Amniotic stem cell (primary cell): Measurements from ENCODE around the gene TBC1D7.

Experiments
- DNase-seq: peaks from one replicate; lab custom pipeline; 2025; lab: John Stamatoyannopoulos, UW

TBC1D7 gene

DNA sequence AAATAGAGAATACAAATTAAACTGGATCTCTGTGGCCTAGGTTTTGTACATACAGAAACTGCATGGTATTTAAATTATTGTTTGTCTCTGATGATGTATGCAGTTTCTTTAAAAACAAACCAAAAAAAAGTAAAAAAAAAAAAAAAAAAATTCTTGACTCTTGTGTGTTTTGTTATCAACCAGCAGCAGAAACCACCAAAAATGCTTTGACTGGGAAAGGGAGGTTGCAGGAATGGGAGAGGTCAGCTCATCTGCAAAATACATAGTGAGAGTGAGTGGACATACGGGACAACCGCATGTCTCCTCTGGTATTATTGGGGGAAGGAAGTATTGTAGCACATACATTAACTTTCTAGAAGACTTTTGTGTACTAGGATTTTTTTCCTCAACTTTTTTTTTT, 38.0 kb downstream of the TBC1D7 start:
- DNase-seq = no peak

DNA sequence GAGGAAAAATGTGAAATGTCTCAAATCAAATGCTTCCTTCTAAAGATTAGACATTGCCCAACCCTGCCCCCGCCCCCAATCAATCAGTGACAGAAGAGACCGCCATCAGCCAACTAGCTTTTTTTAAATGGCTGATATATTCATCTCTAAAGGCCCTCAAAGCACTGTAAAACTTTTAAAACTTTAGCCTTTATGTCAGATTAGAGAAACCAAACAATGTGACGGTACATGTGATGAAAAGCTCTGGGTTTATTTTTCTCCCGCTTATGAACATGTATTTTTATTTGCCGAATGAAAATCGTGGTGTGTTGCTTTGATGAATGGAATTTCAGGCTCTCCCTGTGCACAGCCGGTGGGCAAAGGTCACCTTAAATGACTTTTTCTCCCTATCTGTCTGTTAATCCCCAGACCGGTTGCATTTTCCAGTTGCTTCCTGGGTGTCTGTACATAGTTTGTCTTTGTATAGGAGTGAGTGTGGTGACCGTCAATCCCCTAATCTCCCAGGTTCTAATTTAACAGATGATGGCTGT, 38.5 kb downstream of the TBC1D7 start:
- DNase-seq = no peak

DNA sequence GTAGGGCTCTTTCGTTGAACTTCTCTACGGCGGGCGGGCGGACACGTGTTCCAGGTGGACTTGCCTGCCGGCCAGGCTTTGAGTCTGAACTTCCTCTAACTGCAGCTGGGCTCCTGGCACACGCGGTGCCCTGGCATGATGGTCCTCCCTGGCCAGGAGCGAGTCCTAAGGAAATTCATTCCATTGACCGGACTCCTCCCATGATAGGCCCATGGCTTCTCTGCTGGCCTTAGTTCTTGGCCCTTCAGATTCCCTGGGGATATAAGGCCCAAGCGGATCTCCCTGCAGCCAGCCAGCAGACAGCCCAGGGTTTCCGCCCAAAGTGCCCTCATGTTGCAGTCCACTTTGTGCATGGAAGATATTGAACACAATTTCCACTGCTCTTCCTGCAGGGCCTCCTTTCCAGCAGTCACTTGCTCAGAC, 39.4 kb downstream of the TBC1D7 start:
- no peak for DNase-seq

DNA sequence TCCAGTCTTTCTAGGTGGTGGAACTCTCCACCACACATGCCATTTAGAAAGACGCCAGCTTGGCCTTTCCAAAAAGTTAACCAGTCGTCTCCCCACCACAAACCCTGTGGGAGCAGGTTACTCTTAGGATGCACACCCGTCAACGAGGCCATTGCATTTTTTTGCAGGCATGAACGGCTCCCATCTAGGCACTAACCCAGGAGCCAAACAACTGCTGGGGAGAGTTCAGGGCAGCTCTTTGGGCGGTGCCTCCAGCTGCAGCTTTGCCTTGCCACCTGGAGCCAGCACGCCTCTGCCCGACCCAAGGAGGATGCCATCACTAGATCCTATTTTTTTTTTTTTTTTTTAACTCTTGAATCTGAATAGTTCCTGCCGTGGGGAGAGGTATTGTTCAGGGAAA, 39.9 kb downstream of the TBC1D7 start:
- no peak for DNase-seq

DNA sequence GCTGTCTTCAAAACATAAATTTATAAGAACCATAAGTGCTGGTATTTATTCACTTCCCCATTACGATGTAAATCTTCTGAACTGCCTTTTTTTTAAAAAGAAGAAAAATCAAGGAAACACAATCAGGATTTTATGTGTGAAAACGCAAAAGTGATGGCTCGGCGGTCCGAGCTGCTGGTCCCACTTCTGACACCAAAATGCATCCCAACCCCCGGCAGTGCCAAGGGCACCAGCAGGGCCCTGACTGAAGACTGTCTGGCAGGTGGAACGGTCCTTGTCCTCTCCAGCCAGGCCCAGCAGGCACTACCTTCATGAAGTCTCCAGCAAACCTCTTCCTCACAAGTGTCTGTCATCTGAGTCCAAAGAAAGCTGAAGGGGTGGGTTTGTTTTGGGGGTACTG, 41.2 kb downstream of the TBC1D7 start:
- DNase-seq = no peak

DNA sequence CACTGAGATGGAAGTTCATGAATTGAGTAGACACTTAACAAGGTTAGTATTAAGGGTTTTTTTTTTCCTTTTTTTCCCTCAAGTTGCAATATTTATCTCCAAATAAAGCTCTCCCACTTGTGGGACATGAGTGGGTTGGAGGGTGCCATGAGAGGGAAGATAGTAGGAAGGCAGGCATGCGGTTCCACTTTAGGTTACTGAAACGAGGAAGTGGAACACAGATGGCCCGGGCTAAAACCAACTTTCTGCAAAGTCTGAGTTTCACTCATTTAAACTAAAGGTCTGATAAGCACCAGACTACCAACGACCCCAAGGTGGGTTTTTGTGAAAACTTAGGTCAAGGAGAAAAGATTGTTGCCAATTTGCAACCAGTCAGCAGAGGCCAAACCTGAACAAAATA, 42.2 kb downstream of the TBC1D7 start:
- DNase-seq = no peak

DNA sequence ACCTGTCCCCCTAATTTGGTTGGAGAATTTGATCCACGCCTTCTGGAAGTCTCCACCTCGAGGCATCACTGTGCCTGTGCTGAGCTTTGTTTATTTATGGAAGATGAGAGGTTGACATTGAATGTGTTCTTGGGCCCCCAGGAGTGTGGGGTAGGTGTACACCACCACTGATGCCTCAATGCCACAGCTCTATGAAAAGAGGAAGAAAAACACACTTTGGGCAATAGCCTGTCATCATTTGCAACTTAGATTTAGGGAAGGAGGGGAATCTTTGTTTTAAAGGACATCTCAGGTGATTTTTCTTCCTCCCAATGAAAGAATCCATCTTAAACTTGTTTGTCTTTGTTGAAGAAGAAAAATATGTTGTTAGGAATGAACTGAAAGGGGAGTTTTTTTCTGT, 42.6 kb downstream of the TBC1D7 start:
- no peak for DNase-seq

DNA sequence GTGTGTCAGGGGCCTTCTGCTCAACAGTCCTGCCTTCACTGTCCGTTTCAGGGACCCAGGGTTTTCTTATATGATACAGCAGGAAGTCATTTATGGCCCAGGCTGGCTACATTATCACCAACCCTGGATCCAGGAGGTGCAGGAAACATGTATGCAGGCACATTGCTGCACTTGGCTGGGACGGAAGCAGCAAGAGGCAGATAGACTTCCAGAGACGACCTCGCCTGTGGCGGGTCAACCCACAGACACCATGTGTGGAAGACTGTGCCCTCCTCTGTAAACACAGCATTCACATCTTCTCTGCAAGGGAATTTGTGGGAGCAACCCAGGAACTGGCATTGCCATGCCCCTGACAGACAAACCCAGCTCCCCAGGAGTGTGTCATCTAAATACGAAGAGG, 43.7 kb downstream of the TBC1D7 start:
- no peak for DNase-seq

DNA sequence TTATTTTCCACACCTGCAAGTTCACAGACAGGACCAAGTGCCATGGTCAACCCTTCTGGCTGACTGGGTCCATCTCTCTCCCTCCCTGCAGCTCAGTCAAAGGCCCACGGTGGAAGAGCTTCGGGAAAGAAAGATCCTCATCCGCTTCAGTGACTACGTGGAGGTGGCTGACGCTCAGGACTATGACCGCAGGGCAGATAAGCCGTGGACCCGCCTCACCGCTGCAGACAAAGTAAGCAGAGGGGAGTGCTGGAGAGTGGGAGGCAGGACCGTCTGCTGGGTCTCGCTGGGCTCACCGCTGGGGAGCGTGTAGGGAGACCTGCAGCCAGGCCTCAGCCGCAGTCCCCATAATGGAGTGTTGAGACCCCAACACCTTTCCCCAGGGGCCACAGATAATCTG, 45.0 kb downstream of the TBC1D7 start:
- DNase-seq = no peak

DNA sequence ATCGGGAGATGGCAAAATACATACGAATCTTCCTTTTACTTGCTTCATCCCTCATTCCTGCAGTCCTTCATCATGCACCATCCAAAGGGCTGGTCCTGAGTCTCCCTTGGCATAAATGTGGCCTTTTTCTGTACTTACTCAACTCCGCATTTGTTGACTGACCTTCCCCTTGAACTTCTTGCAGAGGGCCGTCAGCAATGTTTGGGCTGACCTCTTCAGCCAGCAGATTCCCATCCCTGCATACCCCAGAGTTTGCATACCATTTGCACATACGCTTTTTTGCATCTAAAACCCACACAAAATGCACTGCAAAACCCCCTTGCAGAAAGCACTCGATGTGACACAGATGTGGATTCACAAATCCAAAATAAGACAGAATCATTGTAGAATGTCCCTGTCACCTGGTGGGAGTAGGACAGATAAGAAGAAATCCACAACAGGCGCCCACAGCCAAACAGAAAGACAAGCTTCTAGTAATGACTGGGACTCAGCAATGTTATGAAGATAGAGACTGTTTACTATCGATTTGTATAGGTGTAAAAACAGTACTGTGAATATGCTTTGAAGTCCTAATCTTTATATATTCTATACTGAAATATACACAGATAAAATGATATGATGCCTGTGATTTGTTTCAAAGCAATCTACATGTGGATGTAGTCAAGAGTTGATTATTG, 45.8 kb downstream of the TBC1D7 start:
- no peak for DNase-seq

DNA sequence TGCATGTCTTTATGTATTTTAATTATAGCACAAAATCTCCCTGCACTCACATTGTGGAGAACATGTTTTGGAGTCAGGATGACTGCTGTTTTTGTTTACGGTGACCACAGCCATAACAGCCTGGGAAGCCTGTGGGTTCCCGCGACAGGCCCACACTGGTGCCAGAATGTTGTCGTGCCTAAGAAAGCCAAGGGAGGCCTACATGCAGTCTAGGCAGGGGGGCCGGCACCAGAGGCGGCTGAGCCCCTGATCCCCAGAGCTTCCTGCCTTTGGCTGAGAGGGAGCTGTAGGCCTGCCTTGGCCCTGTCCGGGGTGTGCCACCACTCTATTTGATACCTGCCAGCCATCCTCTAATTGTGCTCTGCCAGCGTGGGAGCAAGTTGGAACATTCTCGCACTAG, 46.7 kb downstream of the TBC1D7 start:
- no peak for DNase-seq

DNA sequence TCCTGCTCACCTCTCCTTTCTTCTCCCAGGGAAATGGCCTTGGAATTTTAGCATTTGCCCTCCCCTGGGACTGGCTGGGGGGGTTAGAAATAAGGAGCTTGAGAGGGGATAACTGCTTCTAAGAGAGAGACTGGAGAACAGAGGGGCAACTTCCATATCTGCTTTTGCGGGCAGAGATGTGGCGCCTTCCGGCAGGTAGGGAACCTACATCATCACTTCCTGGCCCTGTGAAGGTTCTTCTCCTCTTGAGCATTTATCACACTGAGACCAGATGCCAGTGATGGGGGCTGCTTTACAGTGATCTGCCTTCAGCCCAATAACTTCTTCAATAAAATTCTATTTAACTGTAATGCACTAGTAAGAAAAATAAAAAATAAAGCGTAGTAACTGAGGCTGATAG, 48.1 kb downstream of the TBC1D7 start:
- DNase-seq = no peak

DNA sequence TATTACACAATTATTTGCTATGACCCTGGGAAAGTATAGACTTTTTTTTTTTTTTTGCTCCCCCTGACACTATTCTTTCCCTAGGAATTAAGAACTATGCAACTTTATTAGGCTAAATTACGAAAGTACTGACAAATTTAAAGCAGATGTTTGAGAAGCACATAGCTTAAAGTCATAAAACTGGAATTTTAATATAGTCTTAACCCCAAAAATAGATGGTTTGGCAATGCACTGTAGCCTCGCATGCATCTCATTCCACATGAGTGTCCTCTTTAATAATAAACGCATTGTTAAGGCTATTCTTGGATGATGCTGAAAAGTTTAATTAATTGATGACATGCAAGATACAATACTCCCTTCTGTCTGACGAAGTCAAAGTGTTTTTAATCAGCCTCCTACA, 49.3 kb downstream of the TBC1D7 start:
- DNase-seq = no peak

DNA sequence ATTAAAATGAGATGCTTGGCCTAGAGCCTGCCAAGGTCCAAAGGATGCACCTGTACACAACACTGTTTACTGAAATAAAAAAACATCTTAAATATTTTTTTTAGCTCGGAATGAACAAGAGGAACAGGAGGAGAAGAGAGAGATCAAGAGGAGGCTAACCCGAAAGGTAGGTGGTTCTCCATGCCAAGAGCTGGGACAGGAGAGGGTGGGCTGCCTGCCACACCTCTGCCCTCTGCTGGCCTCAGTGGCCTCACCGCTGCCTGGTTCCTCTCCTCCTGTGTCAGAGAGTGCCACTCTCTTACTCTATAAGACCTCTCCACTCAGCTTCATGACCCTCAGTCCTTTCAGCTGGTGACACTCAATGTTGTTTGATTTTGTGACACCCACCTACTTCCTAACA, 50.2 kb downstream of the TBC1D7 start:
- no peak for DNase-seq

DNA sequence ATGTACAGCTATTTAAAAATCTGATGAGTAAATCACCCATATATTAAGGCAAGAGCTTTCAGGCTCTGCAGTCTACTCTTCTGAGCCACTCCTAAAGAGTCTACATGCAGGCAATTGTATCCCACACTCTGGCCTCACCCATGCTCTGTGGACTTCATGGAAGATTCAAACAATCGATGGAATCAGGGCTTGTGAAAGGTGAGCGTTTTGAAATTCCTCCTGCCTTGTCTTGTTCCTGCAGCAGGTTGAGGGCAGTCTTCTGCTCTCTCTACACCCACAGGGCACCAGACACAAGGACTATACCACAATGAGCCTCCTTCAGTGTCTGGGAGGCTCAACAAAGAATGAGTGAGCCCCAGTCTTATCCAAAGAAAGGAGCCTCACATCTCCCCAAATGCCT, 51.1 kb downstream of the TBC1D7 start:
- DNase-seq = no peak

DNA sequence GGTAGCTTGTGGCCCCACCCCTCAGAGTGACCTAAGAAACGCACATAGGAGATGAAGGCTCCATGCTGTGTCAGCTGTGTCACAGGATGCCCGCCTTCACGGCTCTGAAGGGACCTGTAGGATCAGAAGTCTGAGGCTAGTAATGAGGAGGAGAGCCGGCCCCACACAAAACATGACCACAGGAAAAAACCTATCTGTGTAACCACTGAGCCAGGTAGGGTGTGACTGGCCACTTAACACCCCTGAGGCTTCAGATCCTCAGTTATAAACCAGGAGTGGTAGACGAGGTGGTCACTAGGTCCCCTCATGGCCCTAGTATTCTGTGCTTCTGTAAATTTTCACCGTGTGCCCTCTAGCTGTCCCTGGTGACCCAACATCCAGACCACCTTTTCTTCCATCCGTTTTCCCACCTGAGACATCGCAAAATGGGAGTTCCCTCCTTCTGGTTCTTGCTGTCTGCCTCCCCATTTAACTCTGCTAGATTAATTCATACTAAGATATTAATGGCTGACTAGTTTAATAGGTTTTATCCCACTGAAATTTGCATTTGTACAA, 52.8 kb downstream of the TBC1D7 start:
- no peak for DNase-seq

DNA sequence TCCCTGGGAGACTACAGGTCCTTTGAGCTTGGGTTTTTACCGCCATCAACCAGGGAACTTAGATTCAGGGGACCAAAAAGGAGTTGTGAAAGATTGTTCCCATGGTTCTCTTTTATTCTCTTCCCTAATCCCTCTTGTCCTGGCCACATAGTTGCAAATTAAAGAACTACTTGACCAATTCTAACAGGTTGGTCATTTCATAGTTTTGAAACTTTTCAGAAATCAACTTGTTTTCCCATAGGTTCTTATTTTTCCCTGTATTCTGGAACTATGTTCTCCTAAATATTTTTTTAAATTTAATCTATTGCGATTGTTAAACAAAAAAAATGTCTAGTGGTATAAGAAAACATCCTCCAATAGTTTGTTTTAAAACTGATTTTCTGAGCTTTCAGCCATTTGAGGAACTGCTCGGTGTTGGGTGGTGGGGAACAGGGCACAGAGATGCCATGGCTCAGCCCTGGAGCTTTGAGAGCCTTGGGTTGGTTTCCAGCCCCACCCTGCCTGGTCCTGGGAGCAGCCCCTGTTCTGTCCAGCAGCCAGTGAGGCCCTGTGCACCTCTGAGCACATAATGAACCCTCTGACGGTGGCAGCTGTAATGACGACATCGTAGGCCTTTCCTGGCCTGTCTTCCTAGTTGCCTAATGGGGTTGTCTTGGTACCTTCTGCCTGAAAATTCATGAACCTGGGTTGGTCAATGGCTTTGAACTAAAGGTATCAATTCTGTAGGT, 53.5 kb downstream of the TBC1D7 start:
- DNase-seq = no peak

DNA sequence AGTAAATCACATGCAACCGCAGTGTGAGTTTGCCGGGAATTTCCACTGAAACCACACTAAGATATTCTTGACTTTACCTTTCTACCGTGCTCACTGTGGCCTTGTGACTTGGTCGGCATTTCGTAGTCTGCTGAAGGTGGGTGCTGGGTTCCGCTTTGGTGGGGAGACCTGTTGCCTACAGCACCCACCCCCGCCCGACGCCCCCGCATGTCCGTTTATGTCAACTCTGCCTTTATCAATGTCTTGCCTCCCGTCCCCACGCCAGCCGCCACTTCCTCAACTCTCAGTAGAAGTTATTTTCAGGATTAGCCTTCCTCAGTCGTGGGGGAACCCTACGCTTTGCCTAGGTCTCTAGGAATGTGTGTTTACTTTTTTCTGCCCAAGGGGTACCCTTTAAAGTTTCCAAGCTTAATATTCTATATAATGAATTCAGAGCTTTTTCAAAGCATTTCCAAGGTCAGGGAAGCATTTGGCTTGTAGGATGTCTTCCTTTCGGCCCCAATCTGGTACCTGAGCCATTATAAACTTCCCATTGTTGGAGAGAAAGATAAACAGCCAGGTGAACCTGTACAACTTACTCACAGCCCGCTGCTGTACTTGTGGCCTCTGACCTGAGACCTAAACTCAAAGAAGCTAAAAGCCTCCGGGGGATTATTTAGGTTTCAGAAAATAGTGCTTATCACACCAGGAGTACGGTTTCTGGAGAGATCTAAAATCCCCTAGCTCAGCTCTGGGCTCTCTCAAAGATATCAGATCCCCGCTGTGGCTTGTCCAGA, 54.2 kb downstream of the TBC1D7 start:
- no peak for DNase-seq

DNA sequence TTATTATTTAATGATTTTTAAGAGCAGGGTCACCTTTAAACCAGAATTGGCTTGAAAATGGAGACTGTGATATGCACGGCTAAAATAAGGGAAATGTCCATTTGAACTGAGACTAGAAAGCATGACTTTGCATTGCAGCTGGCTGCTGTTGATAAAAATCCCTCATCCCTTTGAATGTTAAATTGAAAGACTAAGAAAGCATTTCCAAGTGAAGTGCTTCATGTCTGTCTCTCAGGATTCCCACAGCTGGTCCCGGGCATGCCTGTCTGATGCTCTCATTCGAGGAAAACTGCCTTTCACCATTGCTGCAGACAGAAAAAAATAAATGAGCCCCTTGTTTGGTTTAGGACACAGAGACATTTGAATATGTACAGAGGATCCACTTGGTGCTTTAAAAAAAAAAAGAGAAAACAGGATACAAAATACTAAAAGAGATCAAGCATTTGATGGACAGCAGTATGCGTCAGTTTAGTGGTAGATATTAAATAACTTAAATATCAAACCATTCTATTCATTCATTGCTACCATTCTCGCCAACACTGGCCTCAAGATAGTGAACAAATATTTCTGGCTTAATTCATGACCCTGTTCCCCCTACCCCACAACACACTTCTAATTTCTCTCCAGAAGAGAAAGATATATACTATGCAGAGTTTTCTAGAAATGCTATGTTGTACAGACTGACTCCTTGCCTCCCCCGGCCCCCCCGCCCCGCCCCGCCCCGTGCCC, 55.0 kb downstream of the TBC1D7 start:
- no peak for DNase-seq

DNA sequence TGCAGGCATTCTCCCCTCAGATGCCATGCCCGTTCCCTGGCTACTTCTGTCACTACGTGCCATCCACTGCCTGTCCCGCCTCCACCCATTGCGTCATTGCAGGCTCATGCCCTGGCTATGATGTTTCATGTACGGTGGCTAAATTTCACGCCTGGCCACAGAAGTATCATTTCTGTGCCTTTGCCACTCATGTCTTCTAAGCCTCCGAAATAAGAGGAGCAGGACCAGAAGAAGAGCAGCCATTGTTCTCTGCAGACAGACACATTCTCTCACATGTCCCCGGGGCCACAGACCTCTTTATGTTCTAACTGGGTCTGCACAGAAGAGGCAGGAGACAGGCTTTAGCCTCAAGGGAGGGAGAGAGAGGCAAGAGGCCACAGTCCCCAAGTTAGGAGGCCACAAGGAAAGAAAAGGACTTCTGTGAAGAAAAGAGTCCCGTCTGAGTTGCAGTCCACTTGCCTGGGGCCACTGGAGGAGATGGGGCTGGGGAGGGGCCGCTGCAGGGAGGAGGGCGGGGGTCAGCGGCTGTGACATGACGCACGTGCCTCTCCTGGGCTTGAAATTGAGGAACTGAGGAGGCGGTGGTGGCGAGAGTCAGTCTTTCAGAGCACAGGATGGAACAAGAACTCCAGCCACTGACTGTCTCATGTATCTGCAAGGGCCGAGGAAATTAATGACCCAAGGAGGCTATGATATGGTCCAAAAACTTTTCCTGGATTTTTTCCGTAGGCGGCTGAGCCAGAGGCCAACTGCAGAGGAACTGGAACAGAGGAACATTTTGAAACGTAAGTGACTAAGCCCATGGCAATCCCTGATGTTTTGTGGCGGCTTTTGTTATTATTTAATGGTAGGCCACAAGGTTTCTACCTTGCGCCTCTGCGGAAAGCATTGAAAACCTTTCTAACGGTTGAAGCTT, 55.9 kb downstream of the TBC1D7 start:
- no peak for DNase-seq
